GM21619 (cell line): ENCODE measurements around the gene CDAN1.
A peak's percentile ranks its signal among the peaks of the same experiment; 100 is the strongest.
"Not testable (repeated sequence)": the region's sequence is repeated elsewhere in the genome, so short reads cannot be mapped to it uniquely, and the experiment has no call there.

Source experiments
- ATAC-seq: cut with Tn5 transposase; IDR thresholded peaks from one replicate; pipeline ENCODE4 v1.9.1; 2021; ENCODE audit not compliant: unreplicated experiment

Gene CDAN1

GRCh38 chr15:42736793-42737528 lies at the start of gene CDAN1:
CDAN1 (minus strand) TSS chr15:42737128; CDS start chr15:42737102, 26 bp downstream.
- ATAC-seq, result peak; percentile 82

- no peak for ATAC-seq
Measured at GRCh38 chr15:42785569-42785968, 48.6 kb upstream of the CDAN1 start.

GRCh38 chr15:42784705-42785104 lies 47.8 kb upstream of the CDAN1 start:
- no peak for ATAC-seq

- no peak for ATAC-seq
Measured at GRCh38 chr15:42782716-42783115, 45.8 kb upstream of the CDAN1 start.

- no peak for ATAC-seq
Measured at GRCh38 chr15:42775416-42775815, 38.5 kb upstream of the CDAN1 start.

GRCh38 chr15:42772901-42773300 lies 36.0 kb upstream of the CDAN1 start:
- no peak for ATAC-seq

- no peak for ATAC-seq
Measured at GRCh38 chr15:42772144-42772543, 35.2 kb upstream of the CDAN1 start.

- not testable (repeated sequence) for ATAC-seq
Measured at GRCh38 chr15:42766109-42766508, 29.2 kb upstream of the CDAN1 start.

- not testable (repeated sequence) for ATAC-seq
Measured at GRCh38 chr15:42764154-42764731, 27.3 kb upstream of the CDAN1 start.

GRCh38 chr15:42761813-42762212 lies 24.9 kb upstream of the CDAN1 start:
- not testable (repeated sequence) for ATAC-seq

- no peak for ATAC-seq
Measured at GRCh38 chr15:42760759-42761158, 23.8 kb upstream of the CDAN1 start.

- ATAC-seq, result no peak
Measured at GRCh38 chr15:42759093-42759492, 22.2 kb upstream of the CDAN1 start.

- ATAC-seq, result no peak
Measured at GRCh38 chr15:42750306-42750705, 13.4 kb upstream of the CDAN1 start.

GRCh38 chr15:42749266-42749665 lies 12.3 kb upstream of the CDAN1 start:
- no peak for ATAC-seq

- ATAC-seq, result no peak
Measured at GRCh38 chr15:42744195-42744594, 7.3 kb upstream of the CDAN1 start.

- ATAC-seq, result no peak
Measured at GRCh38 chr15:42742149-42742548, 5.2 kb upstream of the CDAN1 start.

GRCh38 chr15:42741710-42742109 lies 4.8 kb upstream of the CDAN1 start:
- no peak for ATAC-seq

- ATAC-seq, result no peak
Measured at GRCh38 chr15:42737529-42738328, 801 bp upstream of the CDAN1 start.

- ATAC-seq, result peak; percentile 26
Measured at GRCh38 chr15:42736178-42736792, 643 bp downstream of the CDAN1 start.

- no peak for ATAC-seq
Measured at GRCh38 chr15:42735382-42736165, 1.4 kb downstream of the CDAN1 start.
